Activated CD4-positive, alpha-beta T cell treated with anti-CD3 and anti-CD28 coated beads, Interleukin-2, Interleukin-6, amounts not matched to agents 100 ng/mL and 50 ng/mL, durations not matched to agents 16 hours and 8 hours (primary cell): ENCODE measurements around the gene CLIP2.
"Not testable (repeated sequence)": the region's sequence is repeated elsewhere in the genome, so short reads cannot be mapped to it uniquely, and the experiment has no call there.

ENCODE experiments used
- DNase-seq: peaks from one replicate; pipeline ENCODE4 v3.0.0-alpha.2; 2020

CLIP2 gene

DNA sequence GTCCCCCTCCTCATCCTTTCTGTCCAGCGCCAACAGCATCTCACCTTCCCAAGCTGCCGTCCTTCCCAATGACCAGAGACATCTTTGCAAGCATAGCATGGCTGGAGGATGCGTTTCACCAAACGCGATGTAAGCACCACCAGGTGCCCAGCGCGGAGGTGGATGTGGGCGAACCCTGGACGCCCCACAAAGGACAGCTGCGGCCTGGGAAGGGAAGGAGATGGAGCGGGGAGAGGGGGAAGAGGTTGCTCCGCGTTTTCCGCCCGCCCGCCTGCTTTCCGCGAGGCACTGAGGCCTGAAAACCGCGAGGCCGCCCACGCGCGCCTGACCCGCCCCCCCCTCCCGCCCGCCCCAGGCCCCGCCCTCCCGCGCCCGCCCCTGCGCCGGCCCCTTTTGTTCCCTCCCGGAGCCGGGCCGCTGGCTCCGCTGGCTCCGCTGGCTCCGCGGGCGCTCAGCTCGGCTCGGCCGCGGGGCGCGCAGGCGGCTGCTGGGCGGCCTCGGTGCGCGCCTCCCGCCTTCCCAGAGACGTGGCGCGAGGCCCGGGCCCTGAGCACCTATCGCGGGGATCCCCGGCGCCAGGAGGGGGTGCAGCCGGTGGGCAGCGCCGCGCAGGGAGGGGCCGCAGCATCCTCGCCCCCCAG, at the start of gene CLIP2:
Gene CLIP2, plus strand, starts transcription at position 390 of the 641 bp plus-strand sequence. CDS start 28,140 bp downstream, outside the sequence.
- peak; percentile 73 for DNase-seq

DNA sequence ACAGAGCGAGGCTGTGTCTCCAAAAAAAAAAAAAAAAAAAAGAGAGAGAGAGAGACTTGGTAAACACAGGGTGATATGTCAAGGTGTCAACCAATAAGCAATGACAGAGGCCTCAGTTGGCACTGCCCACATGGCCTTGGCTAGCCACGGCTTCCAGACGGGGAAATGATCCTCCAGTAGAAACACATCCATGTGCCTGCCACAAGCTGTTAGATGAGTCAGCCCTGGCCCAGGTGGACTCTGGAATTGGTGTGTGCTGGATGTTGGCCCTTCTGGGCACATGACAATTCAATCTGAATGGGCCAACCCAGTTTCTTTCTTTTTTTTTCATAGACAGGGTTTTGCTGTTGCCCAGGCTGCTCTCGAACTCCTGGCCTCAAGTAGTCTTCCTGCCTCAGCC, 48.7 kb upstream of the CLIP2 start:
- DNase-seq: no peak

DNA sequence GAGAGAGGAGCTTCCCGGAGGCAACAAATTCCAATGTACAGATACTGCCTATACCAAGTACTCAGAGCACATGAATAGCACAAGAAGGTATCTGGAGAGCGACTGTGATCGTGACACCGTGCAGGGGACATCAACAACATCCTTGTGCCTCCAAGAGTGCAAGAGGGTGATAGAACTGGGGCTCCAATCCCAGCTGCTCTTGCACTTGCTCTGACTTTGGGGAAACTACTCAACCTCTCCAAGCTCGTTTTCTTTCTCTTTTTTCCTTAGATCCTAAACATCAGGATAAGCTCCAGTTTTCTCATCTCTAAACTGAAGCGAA, 47.1 kb upstream of the CLIP2 start:
- DNase-seq: no peak

DNA sequence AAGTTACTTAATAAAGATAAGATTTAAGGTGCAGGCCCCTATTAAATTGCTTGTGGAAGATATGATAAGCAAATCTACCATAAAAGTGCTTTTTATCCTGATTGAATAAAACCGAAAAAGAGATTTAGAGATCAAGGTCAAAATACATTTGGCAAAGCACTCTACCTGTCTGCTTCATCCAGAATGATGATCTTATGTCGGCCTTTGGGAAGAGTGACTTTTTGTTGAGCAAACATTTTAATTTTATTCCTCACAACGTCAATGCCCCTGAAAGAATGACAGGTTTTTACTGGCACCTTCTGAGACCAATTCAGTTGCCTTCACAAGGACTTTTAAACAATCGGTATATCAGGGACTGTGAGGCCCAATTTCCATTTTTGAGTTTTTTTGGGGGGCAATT, 42.7 kb upstream of the CLIP2 start:
- no peak for DNase-seq

DNA sequence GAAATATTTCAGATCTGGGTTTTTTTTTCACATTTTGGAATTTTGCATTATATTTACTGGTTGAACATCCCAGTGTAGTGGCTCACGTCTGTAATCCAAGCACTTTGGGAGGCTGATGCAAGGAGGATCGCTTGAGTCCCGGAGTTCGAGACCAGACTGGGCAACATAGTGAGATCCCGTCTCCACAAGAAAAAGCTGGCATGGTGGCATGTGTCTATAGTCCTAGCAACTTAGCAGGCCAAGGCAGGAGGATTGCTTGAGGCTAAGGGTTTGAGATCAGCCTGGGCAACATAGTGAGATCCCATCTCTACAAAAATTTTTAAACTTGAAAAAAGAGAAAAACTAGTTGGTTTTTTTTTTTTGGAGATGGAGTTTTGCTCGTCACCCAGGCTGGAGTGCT, 41.1 kb upstream of the CLIP2 start:
- no peak for DNase-seq

DNA sequence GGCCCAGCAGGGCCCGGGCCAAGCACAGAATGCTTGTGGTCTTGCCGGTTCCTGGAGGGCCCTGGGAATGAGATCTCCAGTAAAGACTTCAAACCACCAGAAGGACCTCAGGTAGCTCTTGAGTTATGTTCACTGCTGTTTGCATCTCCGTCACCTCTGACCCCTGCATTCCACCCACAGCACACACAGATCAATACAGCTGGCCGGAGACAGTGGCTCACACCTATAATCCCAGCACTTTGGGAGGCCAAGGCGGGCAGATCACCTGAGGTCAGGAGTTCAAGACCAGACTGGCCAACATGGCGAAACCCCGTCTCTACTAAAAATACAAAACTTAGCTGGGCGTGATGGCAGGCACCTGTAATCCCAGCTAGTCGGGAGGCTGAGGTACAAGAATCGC, 40.1 kb upstream of the CLIP2 start:
- DNase-seq: not testable (repeated sequence)

DNA sequence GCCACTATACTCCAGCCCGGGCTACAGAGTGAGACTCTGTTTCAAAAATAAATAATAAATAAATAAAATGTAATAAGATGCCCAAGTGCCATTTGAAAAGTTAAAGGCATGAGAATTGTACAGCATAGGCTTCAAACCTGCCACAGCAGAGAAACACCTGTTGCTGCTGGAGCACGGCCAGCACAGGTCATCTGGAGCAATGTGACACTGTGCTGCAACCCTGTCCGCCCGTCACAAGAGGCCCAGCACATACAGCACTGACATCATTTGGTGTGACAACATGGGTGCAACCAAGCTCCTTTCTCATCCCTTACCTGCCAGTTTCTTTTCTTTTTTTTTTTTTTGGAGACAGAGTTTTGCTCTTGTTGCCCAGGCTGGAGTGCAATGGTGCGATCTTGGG, 36.3 kb upstream of the CLIP2 start:
- DNase-seq: no peak

DNA sequence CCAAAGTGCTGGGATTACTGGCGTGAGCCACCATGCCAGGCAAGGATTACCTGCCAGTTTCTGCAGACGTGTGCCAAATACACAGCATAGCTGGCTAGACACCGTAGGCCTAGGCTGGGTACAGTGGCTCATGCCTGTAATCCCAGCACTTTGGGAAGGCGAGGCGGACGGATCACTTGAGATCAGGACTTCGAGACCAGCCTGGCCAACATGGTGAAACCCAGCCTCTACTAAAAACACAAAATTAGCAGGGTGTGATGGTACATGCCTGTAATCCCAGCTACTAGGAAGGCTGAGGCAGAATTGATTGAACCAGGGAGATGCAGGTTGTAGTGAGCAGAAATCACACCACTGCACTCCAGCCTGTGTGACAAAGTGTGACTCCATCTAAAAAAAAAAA, 35.9 kb upstream of the CLIP2 start:
- no peak for DNase-seq

DNA sequence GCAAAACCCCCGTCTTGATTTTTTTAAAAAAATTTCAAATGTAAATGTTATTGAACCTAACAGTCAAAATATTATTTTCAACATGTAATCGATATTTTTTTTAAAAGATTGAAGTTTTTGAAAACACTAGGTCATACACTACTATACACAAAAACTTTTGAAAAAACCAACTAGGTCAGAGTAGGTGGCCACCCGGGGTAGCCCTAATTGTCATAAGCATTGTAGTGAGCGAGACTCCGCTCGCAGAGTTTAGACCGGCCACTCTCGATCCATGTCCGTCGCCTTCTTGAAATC, 35.4 kb upstream of the CLIP2 start:
- DNase-seq: no peak

DNA sequence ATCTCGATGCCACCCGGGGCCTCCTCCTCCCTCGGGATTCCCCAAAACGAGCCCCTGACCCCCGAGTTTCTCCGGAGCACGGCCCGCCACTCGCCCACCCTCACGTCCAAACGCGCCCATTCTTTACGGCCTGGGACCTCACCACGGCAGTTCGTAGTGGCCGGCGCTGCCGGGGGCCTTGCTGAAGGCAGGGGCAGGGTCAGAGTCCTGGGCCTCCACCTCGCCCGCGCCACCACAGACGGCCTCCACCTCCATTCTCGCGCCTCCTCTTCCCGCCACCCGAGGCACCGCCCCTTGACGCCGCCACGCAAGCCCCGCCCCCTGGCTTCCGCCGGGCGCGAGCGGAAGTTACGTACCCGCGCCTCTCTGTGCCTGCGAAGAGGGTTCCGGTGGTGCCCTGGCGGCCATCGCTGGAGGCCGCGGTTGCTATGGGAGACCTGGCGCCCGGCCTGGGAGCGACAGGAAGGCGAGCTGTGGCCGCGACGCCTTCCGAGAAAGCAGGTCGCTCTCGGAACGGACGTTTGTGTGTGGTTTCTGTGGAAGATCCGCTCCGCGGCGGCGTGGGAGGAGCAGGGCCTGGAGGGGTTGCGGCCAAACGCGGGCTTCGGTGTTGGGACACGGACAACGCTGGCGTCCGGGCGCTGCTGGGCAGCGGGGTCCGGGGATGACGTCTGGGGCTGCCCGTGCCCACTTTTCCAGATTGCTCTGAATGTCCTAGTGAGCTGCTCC, 34.9 kb upstream of the CLIP2 start, which contains the start of gene RFC2:
Gene RFC2, minus strand, starts transcription at position 271 of the 729 bp plus-strand sequence. Its CDS starts 16 bp downstream, at position 255.
- DNase-seq: peak; percentile 99

DNA sequence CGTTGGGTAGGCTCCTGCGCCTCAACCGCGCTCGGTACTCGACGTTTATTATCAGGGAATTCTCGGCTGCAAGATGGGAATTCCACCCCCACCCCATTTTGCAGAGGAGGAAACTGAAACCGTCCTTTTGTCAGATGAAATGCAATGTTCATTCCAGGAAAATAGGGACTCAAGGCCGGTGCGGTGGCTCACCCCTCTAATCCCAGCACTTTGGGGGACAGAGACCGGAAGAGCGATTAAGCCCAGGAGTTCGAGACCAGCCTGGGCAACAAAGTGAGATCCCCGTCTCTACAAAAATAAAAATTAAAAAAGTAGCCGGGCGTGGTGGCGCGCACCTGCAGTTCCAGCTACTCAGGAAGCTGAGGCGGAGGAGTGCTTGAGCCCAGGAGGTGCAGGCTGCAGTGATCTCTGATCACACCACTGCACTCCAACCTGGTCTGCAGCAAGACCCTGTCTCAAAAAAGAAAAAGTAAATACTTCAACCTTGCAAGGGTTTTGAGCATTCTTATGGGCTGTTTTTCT, 34.3 kb upstream of the CLIP2 start:
- DNase-seq: peak; percentile 13

DNA sequence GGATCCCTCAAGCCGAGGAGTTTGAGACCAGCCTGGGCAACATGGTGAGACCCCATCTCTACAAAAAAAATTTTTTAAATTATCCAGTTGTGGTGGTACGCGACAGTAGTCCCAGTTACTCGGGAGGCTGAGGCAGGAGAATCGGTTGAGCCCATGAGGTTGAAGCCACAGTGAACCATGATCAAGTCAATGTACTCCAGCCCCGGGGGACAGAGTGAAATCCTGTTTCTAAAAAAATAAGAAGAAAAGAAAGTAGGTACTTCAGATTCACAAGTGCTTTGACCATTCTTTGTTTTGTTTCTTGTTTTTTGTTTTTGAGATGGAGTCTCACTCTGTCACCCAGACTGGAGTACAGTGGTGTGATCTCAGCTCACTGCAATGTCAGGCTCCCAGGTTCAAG, 33.7 kb upstream of the CLIP2 start:
- DNase-seq: not testable (repeated sequence)

DNA sequence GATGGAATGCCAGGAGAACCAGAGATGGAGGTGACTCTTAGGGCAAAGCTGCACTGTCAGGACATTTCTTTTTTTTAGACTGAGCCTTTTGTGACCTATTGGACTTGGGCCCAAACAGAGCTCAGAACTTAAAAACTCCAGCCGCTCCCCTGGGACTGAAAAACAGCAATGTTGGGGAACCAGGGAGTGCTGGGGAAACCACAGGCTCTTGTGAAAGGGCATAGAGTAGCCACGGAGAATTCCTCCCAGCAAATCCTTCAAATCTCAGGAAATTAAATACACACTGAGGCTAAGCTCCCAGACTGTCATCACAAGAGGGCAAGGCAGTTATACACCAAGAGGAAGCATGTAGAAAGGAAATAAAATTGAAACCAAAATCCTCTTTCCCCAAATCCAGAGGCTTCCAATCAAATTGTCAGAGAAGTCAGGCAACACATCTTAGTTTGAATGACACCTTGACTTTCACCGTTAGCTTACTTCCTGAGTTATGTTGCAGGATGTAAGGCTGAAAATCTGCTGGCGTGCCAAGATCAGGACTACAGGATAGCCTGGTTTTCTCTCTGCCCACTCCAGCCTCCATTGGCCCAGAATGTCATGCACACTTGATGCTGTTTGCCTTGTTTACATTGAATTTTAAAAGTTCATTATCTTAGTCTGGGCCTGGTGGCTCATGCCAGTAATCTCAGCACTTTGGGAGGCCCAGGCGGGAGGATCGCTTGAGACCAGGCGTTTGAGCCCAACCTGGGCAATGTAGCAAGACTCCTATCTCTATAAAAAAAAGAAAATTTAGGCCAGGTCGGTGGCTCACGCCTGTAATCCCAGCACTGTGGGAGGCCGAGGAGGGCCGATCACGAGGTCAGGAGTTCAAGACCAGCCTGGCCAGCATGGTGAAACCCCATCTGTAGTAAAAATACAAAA, 32.5 kb upstream of the CLIP2 start:
- no peak for DNase-seq

DNA sequence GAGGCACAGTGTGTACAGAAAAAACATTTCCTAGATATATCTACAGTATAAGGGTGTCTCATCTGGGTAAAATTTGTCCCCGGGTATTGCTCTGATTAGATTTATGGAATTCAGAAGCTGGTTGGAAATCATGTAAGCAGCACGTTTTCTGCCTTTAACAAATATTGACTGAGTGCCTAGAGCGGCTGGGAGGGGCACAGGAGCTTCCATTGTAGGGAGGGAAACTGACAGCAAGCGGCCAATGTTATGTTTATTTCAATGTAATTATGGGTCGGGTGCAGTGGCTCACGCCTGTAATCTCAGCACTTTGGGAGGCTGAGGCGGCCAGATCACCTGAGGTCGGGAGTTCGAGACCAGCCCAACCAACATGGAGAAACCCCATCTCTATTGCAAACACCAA, 30.6 kb upstream of the CLIP2 start:
- no peak for DNase-seq

DNA sequence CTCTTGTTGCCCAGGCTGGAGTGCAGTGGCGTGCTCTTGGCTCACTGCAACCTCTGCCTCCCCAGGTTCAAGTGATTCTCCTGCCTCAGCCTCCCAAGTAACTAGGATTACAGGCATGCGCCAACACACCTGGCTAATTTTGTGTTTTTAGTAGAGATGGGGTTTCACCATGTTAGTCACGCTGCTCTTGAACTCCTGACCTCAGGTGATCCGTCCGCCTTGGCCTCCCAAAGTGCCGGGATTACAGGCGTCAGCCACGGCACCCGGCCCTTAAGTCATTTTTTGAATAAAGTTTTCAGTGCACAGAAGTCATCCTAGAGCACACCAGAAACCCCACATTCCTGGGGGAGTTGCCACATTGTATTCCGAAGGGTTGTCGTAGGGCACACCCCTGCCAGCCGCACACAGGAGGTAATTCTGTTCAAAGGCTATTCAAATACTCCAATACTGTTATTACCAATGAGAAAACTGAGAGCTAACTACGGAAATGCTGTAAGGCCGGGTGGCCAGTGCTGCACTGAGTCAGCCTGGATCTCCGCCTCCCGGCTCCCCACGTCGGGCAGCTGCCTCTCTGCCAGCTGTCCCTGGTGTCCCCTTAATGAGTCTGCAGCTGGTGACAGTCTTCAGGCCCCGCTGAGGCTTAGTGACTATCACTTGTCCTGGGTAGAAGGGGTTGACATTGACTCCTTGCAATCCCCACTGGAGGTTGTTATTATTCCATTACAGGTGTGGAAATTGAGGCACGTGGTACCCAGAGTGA, 26.4 kb upstream of the CLIP2 start:
- no peak for DNase-seq

DNA sequence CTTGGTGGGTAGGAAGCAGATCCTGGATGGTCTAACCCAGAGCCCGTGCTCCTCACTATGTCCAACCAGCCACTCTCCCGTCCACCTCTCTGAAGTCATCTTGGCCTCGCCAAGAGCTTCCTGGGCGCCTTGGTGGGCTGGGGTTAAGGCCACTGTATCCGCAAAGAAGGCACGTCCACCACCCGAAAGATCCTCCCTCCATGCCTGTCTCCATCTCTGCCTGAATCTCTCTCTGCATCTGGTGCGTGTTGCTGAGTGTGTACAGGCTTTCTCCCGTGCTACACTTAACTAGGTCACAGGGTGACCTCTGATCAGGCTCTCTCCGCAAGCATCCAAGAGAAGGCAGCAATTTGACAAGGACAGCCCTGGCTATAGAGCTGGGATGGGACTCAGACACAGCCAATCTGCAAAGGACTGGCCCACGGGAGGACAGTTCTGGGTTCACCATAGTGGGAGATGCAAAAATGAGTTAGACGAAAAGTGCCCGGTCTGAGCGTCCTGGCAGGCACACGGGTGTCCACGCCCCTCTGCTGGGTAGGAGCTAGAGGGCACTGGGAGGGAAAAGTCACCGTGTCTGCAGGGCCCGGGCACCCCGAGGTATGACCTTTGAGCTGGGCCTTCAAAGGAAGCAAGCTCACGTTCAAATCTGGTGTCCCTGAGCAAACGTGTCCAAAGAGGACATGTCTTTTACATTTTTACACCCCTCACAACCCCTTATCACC, 25.6 kb upstream of the CLIP2 start:
- no peak for DNase-seq

DNA sequence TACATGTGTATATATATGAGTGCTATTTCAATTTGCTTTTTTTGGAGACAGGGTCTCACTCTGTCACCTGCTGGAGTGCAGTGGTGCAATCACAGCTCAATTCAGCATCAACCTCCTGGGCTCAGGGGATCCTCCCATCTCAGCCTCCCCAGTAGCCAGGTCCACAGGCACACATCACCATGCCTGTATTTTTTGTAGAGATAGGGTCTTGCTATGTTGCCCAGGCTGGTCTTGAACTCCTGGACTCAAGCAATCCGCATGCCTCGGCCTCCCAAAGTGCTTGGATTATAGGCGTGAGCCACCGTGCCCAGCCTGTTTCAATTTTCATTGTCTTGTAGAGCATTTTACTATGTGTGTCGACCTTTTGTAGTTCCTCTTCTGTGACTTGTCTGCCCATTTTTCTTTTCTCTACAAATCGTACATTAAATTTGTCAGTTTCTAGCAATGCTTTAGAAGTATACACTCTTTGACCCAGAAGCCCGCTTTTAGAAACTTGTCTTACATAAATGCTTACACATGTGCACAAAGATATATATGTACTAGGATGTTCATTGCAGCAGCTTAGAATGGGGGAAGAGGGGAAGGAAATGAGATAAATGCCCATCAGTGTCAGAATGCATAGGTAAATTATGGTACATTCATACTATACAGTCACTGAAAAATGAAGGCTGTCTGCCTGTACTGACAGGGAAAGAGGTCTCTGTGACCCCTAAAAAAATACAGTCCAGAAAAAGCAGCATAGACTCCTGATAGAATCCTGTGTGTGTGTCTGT, 22.8 kb upstream of the CLIP2 start:
- no peak for DNase-seq

DNA sequence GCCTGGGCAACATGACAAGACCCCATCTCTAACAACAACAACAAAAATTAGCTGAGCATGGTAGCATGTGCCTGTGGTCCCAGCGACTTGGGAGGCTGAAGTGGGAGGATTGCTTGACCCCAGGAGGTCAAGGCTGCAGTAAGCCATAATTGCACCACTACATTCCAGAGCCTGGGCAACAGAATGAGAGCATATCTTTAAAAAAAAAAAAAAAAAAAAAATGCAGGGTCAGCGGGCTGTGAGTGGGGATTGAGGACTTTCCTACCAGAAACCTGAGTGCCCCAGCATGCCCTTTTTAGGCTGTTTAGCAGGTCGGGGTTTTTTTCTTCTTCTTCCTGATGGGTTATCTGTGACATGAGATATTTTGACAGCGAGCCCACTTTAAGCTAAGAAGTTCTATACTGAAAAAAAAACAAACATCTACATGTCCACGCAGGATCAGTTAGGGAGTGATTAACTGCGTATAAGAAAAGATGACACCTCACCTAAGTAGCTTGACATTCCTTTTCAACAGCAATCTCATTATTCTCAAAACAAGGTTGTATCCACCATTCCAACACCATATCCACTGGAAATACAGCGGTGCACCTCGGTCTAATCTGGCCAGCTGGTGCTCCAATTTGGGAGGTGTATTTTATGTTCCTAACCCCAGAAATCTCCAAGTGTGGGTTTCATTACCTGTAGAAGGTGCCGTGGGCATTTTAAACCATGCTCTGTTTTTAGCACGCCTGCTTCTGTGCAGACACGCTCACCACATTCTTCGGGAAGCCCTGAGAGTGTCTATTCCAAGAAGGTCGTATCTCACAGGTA, 21.2 kb upstream of the CLIP2 start:
- DNase-seq: no peak

DNA sequence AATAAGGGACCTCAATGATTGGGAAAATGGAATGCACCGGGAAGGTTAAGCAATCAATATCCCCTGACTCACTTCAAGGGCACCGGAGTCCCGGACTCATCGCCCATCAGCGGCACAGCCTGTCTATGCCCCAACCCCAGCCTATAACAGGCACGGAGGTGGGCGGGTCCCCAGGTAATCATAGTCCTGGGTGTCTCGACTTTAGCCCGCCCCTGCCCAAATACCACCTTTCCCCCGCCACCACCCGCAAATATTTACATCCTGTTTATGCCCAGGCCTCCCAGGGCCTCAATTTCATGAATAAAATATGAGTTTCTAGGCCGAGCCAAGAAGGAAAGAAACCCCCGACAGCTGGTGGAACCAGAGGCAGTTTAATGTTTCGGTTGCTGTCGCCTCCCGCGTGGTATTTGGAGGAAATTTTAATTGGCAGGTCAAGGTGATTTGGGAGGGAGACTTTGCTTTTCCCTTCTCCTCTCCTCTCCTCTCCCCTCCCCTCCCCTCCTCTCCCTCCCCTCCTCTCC, 19.4 kb upstream of the CLIP2 start:
- DNase-seq: peak; percentile 56

DNA sequence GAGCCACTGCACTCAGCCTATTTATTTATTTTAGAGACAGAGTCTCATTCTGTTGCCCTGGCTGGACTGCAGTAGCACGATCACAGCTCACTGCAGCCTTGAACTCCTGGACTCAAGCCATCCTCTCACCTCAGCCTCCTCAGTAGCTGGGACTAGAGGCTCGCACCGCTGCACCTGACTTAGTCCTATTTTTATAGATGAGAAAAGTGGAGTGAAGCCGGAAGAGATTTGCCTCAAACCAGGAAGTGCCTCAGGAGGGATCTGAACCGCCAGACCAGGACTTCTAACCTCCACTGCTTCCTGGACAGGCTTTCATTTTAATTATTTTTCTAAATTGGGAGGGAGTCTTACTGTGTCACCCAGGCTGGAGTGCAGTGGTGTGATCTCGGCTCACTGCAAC, 17.5 kb upstream of the CLIP2 start:
- no peak for DNase-seq
